GM23338 (cell line): ENCODE measurements around the gene AAR2. TPM values are rescaled to one million over a fixed set of nuclear protein-coding genes. Genes with fewer than 3 reads are reported as not detected.

ENCODE experiments used
- ATAC-seq: fragments of 200-7000 bp; cut with Tn5 transposase; 3 replicates; pipeline ENCODE4 v1.9.1; 2020
- DNase-seq: peaks from one replicate; pipeline ENCODE4 v3.0.0-alpha.2; 2015; ENCODE audit warnings: low spot score
- H2AFZ ChIP-seq: fragments of 200-600 bp; sonication (generic); 2 replicates; pipeline ENCODE4 v1.8.0; 2016; ENCODE audit warnings: antibody characterized with exemption, mild to moderate bottlenecking, moderate library complexity
- H3F3A ChIP-seq: fragments of 200-600 bp; sonication (generic); replicated peaks from 2 replicates; pipeline ENCODE4 v1.8.0; 2017; ENCODE audit warnings: antibody characterized with exemption, mixed run types, low read depth
- H3K27ac ChIP-seq: fragments of 200-600 bp; sonication (generic); 2 replicates; pipeline ENCODE4 v1.6.1; 2016; ENCODE audit warnings: low read depth
- H3K27me3 ChIP-seq: fragments of 200-600 bp; sonication (generic); 2 replicates; pipeline ENCODE4 v1.8.0; 2016; ENCODE audit warnings: mild to moderate bottlenecking, mixed run types, moderate library complexity; ENCODE audit not compliant: insufficient read depth
- H3K36me3 ChIP-seq: fragments of 200-600 bp; sonication (generic); 2 replicates; pipeline ENCODE4 v1.8.0; 2016; ENCODE audit warnings: mild to moderate bottlenecking; ENCODE audit not compliant: insufficient read depth
- H3K4me1 ChIP-seq: fragments of 200-600 bp; sonication (generic); 2 replicates; pipeline ENCODE4 v1.8.0; 2016; ENCODE audit warnings: mild to moderate bottlenecking, moderate library complexity; ENCODE audit not compliant: insufficient read depth
- H3K4me2 ChIP-seq: fragments of 200-600 bp; sonication (generic); 2 replicates; pipeline ENCODE4 v1.7.1; 2017; ENCODE audit warnings: mixed run types
- H3K4me3 ChIP-seq: fragments of 200-600 bp; sonication (generic); 2 replicates; pipeline ENCODE4 v1.6.1; 2016; ENCODE audit warnings: mixed run types
- H3K79me2 ChIP-seq: fragments of 200-600 bp; sonication (generic); replicated peaks from 2 replicates; pipeline ENCODE4 v1.8.0; 2017; ENCODE audit warnings: mild to moderate bottlenecking; ENCODE audit not compliant: insufficient read depth
- H3K9me2 ChIP-seq: fragments of 200-600 bp; sonication (generic); 2 replicates; pipeline ENCODE4 v1.8.0; 2017; ENCODE audit not compliant: insufficient read depth
- H4K20me1 ChIP-seq: fragments of 200-600 bp; sonication (generic); replicated peaks from 2 replicates; pipeline ENCODE4 v1.8.0; 2017; ENCODE audit warnings: mild to moderate bottlenecking; ENCODE audit not compliant: insufficient read depth
- H3K27ac Mint-ChIP-seq: 2 replicates; pipeline ENCODE4 v1.8.0; 2020; ENCODE audit warnings: inconsistent platforms, mild to moderate bottlenecking, moderate library complexity, mixed read lengths
- H3K27me3 Mint-ChIP-seq: 3 replicates; pipeline ENCODE4 v1.8.0; 2022; ENCODE audit warnings: low read depth, mild to moderate bottlenecking, moderate library complexity, mixed read lengths, inconsistent platforms; ENCODE audit not compliant: insufficient read depth, poor library complexity
- H3K36me3 Mint-ChIP-seq: 3 replicates; pipeline ENCODE4 v1.8.0; 2021; ENCODE audit warnings: low read depth, mild to moderate bottlenecking, inconsistent platforms, moderate library complexity, mixed read lengths
- H3K4me1 Mint-ChIP-seq: 3 replicates; pipeline ENCODE4 v1.8.0; 2020; ENCODE audit warnings: mild to moderate bottlenecking, inconsistent platforms, mixed read lengths
- H3K4me3 Mint-ChIP-seq: 3 replicates; pipeline ENCODE4 v1.8.0; 2021; ENCODE audit warnings: moderate library complexity, mild to moderate bottlenecking, inconsistent platforms, mixed read lengths
- H3K9me3 Mint-ChIP-seq: 3 replicates; pipeline ENCODE4 v1.8.0; 2020; ENCODE audit warnings: moderate library complexity, mild to moderate bottlenecking, inconsistent platforms, mixed read lengths
- POLR2AphosphoS5 ChIP-seq: IDR thresholded peaks from 2 replicates; pipeline ENCODE4 v1.6.1; 2016; ENCODE audit warnings: antibody characterized with exemption, low read depth
- ZNF114 ChIP-seq: fragments of 250-450 bp; sonication (Bioruptor Pico); IDR thresholded peaks from 2 replicates; pipeline ENCODE4 v1.5.0; 2020; ENCODE audit warnings: mild to moderate bottlenecking, moderate library complexity
- ZNF331 ChIP-seq: fragments of 250-450 bp; sonication (Bioruptor Pico); IDR thresholded peaks from 2 replicates; pipeline ENCODE4 v1.5.0; 2020; ENCODE audit warnings: low read depth, mild to moderate bottlenecking, moderate library complexity
- polyA plus RNA-seq: library from polyadenylated mRNA; unstranded; fragments of >200 nt; fragmentation: Nextera tagmentation; extraction: Ambion mirVana; gene quantifications from 2 replicates; pipeline ENCODE4 v1.2.1, GENCODE V29; 2016
- total RNA-seq: library from RNA; depleted of rRNA; stranded (reverse); fragments of >200 nt; shearing (Covaris generic); gene quantifications from 2 replicates; pipeline ENCODE4 v1.2.3, GENCODE V29; 2014
- TF ChIP-seq, protein P1 (sequence below): IDR thresholded peaks from one replicate; pipeline ENCODE4 v1.6.1; 2018; ENCODE audit warnings: antibody characterized with exemption; ENCODE audit not compliant: unreplicated experiment
- TF ChIP-seq, protein P2 (sequence below): fragments of 250-450 bp; sonication (Bioruptor Pico); IDR thresholded peaks from 2 replicates; pipeline ENCODE4 v1.5.0; 2020; ENCODE audit warnings: mild to moderate bottlenecking, moderate library complexity

The AAR2 gene
- total and polyA plus RNA-seq, 2 experiments from 2014 or later, result 15.8 to 32.6 TPM

DNA sequence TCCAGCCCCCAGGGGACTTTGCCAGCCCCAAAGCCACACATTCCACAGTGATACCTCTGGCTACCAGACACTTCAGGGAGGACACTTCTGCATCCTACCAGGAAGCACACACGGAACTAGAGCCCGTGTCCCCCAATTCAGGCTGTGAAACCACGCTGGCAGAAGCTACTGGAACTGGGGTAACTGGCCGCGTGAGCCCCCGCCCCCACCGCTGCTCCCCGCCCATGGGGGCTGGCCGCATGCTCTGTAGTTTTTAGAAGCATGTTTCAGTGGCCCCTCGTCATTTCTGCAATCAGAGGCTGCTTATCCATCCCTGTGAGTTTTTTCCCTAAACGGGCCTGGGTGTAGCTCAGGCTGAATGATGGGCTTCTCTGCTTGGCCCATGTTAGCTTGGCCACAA, 28.7 kb upstream of the AAR2 start (continued):
- TF ChIP-seq, protein P1, sequence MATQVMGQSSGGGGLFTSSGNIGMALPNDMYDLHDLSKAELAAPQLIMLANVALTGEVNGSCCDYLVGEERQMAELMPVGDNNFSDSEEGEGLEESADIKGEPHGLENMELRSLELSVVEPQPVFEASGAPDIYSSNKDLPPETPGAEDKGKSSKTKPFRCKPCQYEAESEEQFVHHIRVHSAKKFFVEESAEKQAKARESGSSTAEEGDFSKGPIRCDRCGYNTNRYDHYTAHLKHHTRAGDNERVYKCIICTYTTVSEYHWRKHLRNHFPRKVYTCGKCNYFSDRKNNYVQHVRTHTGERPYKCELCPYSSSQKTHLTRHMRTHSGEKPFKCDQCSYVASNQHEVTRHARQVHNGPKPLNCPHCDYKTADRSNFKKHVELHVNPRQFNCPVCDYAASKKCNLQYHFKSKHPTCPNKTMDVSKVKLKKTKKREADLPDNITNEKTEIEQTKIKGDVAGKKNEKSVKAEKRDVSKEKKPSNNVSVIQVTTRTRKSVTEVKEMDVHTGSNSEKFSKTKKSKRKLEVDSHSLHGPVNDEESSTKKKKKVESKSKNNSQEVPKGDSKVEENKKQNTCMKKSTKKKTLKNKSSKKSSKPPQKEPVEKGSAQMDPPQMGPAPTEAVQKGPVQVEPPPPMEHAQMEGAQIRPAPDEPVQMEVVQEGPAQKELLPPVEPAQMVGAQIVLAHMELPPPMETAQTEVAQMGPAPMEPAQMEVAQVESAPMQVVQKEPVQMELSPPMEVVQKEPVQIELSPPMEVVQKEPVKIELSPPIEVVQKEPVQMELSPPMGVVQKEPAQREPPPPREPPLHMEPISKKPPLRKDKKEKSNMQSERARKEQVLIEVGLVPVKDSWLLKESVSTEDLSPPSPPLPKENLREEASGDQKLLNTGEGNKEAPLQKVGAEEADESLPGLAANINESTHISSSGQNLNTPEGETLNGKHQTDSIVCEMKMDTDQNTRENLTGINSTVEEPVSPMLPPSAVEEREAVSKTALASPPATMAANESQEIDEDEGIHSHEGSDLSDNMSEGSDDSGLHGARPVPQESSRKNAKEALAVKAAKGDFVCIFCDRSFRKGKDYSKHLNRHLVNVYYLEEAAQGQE, result no peak
- TF ChIP-seq ZNF114 (CRISPR knock-in tag), result no peak
- TF ChIP-seq, protein P2, sequence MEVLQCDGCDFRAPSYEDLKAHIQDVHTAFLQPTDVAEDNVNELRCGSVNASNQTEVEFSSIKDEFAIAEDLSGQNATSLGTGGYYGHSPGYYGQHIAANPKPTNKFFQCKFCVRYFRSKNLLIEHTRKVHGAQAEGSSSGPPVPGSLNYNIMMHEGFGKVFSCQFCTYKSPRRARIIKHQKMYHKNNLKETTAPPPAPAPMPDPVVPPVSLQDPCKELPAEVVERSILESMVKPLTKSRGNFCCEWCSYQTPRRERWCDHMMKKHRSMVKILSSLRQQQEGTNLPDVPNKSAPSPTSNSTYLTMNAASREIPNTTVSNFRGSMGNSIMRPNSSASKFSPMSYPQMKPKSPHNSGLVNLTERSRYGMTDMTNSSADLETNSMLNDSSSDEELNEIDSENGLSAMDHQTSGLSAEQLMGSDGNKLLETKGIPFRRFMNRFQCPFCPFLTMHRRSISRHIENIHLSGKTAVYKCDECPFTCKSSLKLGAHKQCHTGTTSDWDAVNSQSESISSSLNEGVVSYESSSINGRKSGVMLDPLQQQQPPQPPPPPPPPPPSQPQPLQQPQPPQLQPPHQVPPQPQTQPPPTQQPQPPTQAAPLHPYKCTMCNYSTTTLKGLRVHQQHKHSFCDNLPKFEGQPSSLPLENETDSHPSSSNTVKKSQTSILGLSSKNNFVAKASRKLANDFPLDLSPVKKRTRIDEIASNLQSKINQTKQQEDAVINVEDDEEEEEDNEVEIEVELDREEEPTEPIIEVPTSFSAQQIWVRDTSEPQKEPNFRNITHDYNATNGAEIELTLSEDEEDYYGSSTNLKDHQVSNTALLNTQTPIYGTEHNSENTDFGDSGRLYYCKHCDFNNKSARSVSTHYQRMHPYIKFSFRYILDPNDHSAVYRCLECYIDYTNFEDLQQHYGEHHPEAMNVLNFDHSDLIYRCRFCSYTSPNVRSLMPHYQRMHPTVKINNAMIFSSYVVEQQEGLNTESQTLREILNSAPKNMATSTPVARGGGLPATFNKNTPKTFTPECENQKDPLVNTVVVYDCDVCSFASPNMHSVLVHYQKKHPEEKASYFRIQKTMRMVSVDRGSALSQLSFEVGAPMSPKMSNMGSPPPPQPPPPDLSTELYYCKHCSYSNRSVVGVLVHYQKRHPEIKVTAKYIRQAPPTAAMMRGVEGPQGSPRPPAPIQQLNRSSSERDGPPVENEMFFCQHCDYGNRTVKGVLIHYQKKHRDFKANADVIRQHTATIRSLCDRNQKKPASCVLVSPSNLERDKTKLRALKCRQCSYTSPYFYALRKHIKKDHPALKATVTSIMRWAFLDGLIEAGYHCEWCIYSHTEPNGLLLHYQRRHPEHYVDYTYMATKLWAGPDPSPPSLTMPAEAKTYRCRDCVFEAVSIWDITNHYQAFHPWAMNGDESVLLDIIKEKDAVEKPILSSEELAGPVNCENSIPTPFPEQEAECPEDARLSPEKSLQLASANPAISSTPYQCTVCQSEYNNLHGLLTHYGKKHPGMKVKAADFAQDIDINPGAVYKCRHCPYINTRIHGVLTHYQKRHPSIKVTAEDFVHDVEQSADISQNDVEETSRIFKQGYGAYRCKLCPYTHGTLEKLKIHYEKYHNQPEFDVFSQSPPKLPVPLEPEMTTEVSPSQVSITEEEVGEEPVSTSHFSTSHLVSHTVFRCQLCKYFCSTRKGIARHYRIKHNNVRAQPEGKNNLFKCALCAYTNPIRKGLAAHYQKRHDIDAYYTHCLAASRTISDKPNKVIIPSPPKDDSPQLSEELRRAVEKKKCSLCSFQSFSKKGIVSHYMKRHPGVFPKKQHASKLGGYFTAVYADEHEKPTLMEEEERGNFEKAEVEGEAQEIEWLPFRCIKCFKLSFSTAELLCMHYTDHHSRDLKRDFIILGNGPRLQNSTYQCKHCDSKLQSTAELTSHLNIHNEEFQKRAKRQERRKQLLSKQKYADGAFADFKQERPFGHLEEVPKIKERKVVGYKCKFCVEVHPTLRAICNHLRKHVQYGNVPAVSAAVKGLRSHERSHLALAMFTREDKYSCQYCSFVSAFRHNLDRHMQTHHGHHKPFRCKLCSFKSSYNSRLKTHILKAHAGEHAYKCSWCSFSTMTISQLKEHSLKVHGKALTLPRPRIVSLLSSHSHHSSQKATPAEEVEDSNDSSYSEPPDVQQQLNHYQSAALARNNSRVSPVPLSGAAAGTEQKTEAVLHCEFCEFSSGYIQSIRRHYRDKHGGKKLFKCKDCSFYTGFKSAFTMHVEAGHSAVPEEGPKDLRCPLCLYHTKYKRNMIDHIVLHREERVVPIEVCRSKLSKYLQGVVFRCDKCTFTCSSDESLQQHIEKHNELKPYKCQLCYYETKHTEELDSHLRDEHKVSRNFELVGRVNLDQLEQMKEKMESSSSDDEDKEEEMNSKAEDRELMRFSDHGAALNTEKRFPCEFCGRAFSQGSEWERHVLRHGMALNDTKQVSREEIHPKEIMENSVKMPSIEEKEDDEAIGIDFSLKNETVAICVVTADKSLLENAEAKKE (CRISPR knock-in tag), result no peak

GRCh38 chr20:36208257-36208656, 28.0 kb upstream of the AAR2 start:
- Histone ChIP-seq H2AFZ (no peak overlapping the region), H3K9me2 (no peaks in the 10 kb centered on the region), H3K4me3 (no peak overlapping the region), H4K20me1 (no peaks in the 10 kb centered on the region), H3K79me2 (no peaks in the 10 kb centered on the region), H3F3A (no peaks in the 10 kb centered on the region), H3K4me1 (no peaks in the 10 kb centered on the region), H3K4me2 (no peak overlapping the region), H3K27me3 (no peaks in the 10 kb centered on the region), H3K36me3 (no peaks in the 10 kb centered on the region), H3K27ac (no peak overlapping the region)
- Mint-ChIP-seq H3K4me1 (peaks cover under 1% of the 10 kb centered on the region; the same call in 2 of the 3 replicates), H3K36me3 (peaks cover 5% of the 10 kb centered on the region; the same call in 1 of the 3 replicates), H3K9me3 (no peaks in the 10 kb centered on the region), H3K27me3 (peaks cover 6% of the 10 kb centered on the region), H3K27ac (no peak overlapping the region), H3K4me3 (no peak overlapping the region)
- DNase-seq (no peak), ATAC-seq (no peak)
- TF ChIP-seq, protein P2 (CRISPR knock-in tag), result no peak
- TF ChIP-seq POLR2AphosphoS5 (no peak), ZNF114 (CRISPR knock-in tag) (no peak), ZNF331 (no peak)
